Glomerular visceral epithelial cell (primary cell): ENCODE measurements around the gene DSN1.

ENCODE experiments used
- DNase-seq: peaks from one replicate; pipeline ENCODE4 v3.0.0-alpha.2; 2016; ENCODE audit errors: extremely low spot score

The DSN1 gene

GRCh38 chr20:36754656-36755222, 18.8 kb downstream of the DSN1 start:
- peak; percentile 76 for DNase-seq

- DNase-seq, result no peak
Measured at GRCh38 chr20:36752582-36752981, 21.0 kb downstream of the DSN1 start.

GRCh38 chr20:36745927-36746659, 27.5 kb downstream of the DSN1 start, which contains the start of gene NDRG3:
Gene NDRG3, minus strand, starts transcription at chr20:36746090. Its CDS starts 24,355 bp downstream, at chr20:36721735.
- DNase-seq, result peak; percentile 96

GRCh38 chr20:36745234-36745926, 28.2 kb downstream of the DSN1 start:
- no peak for DNase-seq

GRCh38 chr20:36744764-36745191, 28.8 kb downstream of the DSN1 start:
- DNase-seq, result peak; percentile 30

- DNase-seq, result no peak
Measured at GRCh38 chr20:36744243-36744642, 29.3 kb downstream of the DSN1 start.

GRCh38 chr20:36742558-36742957, 31.0 kb downstream of the DSN1 start:
- no peak for DNase-seq

GRCh38 chr20:36741072-36741471, 32.5 kb downstream of the DSN1 start:
- no peak for DNase-seq

- DNase-seq, result no peak
Measured at GRCh38 chr20:36737183-36737499, 36.4 kb downstream of the DSN1 start.

- no peak for DNase-seq
Measured at GRCh38 chr20:36736451-36737182, 36.9 kb downstream of the DSN1 start.

GRCh38 chr20:36732456-36732855, 41.1 kb downstream of the DSN1 start:
- no peak for DNase-seq

GRCh38 chr20:36728986-36729385, 44.6 kb downstream of the DSN1 start:
- DNase-seq, result peak; percentile 50

- no peak for DNase-seq
Measured at GRCh38 chr20:36726168-36726567, 47.4 kb downstream of the DSN1 start.

- DNase-seq, result no peak
Measured at GRCh38 chr20:36720510-36720909, 53.1 kb downstream of the DSN1 start.

GRCh38 chr20:36717657-36718056, 55.9 kb downstream of the DSN1 start:
- no peak for DNase-seq

GRCh38 chr20:36717021-36717420, 56.5 kb downstream of the DSN1 start:
- DNase-seq, result no peak

- DNase-seq, result no peak
Measured at GRCh38 chr20:36712775-36713174, 60.8 kb downstream of the DSN1 start.

- DNase-seq, result no peak
Measured at GRCh38 chr20:36709126-36709525, 64.4 kb downstream of the DSN1 start.

GRCh38 chr20:36703530-36703929, 70.0 kb downstream of the DSN1 start:
- no peak for DNase-seq
